EH (cell line): ENCODE measurements around the gene PTPRN2.

Source experiments
- DNase-seq: peaks from one replicate; pipeline ENCODE4 v3.0.0-alpha.2; 2015; ENCODE audit warnings: low read depth

Gene PTPRN2

DNA sequence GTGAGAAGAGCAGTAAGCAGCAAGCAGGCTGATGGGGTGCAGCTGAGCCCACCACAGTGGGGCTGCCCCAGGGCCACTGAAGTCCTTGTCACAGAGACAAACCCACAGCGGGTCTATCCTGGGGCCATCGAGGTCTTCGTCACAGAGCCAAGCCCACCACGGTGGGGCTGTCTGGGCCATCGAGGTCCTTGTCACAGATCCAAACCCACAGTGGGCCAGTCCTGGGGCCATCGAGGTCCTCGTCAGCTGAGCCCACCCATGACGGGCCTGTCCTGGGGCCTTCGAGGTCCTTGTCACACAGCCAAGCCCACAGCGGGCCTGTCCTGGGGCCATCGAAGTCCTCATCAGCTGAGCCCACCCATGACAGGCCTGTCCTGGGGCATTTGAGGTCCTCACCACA, 700.9 kb downstream of the PTPRN2 start:
- no peak for DNase-seq

GRCh38 chr7:157886266-157886665, 701.4 kb downstream of the PTPRN2 start:
- DNase-seq: no peak

DNA sequence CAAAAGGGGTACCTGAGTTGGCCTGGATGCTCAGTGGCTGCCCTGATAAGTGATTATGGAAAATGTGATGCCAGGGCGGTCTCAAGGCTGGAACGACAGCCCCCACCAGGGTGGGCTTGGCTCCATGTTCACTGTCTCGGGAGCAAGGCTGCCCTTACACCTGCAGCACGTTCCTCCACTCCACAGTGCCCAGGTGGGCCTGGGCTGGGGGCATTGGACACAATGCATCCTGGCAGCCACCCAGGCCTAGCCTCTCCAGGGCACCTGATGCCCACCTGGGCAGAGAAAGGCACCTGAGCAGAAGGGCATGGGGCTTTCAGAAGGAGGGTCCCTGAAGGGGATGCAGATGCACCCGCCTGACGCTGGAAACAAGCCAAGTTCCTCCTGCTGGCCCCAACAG, 702.5 kb downstream of the PTPRN2 start:
- DNase-seq: no peak

DNA sequence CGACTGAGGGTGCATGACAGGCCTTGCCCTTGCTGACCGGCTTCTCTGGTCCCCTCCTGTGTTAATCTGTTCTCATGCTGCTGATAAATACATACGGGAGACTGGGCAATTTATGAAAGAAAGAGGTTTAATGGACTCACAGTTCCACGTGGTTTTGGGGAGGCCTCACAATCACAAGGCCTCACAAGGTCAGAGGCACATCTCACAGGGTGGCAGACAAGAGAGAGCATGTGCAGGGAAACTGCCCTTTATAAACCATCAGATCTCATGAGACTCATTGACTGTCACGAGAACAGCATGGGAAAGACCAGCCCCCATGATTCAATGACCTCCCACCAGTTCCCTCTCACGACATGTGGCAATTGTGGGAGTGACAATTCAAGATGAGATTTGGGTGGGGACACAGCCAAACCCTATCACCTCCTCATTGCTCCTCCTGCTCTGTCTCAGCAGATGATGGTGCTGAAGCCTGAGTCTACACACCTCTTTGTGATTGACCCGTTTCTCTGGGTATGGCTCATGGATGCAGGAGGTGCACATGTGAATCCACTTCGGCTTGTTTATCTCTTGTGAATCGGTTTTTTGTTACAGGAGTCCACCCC, 703.1 kb downstream of the PTPRN2 start:
- no peak for DNase-seq

- DNase-seq: no peak
These were observed 706.4 kb downstream of the PTPRN2 start for GRCh38 chr7:157881048-157881771.

DNA sequence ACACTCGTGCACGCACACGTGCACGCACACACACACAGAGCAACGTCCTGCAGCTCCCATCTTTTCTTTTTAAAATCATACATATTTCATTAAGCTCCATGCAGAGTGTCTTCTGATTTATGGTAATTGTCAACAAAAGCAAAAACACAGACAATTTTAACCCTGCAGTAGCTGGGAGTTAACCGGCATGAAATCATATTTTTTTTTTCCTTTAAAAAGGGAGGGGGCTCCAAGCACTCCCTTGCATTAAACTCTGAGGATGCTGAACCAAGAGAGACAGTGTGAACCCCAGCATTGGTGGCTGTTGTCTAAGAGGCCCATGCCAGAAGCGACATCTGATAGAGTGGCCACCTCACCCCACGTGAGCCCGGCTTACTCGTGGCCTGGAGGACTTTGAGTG, 708.2 kb downstream of the PTPRN2 start:
- DNase-seq: no peak

DNA sequence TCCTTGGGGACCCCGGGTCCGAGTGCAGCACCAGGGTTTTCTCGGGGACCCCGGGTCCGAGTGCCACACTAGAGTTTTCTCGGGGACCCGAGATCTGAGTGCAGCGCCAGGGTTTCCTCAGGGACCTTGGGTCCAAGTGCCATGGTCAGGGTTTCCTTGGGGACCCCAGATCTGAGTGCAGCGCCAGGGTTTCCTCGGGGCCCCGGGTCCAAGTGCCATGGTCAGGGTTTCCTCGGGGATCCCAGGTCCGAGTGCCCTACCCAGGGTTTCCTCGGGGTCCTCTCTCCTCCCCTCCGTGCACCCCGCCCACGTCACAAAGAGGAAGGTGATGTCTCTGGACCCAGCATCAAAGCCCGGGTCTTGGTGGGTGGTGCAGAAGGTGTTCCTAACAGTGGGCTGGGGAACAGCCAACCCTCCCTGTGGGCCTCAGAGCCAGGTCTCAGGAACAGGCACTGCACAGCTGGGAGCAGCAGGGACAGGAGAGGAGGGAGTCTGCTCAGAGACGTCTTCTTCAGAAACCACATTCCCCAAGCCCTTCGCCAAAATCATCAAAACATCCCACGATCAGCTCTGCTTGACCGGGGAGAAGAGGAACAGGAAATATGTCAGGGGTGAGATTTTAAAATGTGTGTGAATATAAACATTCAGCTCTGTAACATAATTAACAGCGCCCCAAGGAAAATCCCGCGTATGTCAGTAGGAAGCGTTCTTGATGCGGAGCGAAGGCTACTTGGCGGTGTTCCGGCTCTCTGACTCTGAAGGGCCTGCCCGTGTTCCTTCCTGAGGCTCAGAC, 710.1 kb downstream of the PTPRN2 start:
- no peak for DNase-seq

DNA sequence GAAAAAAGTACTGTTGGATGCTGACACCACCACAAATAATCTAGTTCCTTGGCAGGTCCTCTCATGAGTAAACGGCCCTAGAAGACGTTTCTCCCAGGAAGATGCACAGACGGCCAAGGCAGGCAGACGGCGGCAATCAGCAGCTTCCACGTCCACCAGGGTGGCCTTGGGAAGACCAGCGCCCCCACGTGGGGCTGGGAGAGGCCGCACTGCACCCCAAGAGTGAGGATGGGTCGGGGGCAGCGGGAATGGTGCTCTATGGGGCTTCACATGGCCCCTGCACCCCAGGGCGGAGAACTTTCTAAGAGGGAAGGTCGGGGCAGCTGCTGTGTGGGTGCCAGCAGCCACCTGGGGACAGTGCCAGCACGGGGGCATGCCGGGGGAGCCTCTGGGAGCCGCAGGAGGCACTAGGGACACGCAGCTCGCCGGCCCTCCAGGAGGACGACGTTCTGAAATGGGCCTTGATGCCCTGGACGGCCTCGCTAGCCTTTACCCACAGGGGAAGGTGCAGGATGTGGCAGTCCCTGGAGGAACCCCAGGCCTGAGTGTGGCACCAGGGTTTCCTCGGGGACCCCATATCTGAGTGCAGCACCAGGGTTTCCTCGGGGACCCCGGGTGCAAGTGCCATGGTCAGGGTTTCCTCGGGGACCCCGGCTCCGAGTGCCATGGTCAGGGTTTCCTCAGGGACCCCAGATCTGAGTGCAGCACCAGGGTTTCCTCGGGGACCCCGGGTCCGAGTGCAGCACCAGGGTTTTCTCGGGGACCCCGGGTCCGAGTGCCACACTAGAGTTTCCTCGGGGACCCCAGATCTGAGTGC, 710.9 kb downstream of the PTPRN2 start:
- no peak for DNase-seq

GRCh38 chr7:157875230-157876179, 712.1 kb downstream of the PTPRN2 start:
- DNase-seq: no peak

GRCh38 chr7:157874870-157875229, 712.8 kb downstream of the PTPRN2 start:
- DNase-seq: no peak

- no peak for DNase-seq
These were observed 713.3 kb downstream of the PTPRN2 start for GRCh38 chr7:157874208-157874816.

GRCh38 chr7:157873664-157874063, 714.0 kb downstream of the PTPRN2 start:
- DNase-seq: no peak

DNA sequence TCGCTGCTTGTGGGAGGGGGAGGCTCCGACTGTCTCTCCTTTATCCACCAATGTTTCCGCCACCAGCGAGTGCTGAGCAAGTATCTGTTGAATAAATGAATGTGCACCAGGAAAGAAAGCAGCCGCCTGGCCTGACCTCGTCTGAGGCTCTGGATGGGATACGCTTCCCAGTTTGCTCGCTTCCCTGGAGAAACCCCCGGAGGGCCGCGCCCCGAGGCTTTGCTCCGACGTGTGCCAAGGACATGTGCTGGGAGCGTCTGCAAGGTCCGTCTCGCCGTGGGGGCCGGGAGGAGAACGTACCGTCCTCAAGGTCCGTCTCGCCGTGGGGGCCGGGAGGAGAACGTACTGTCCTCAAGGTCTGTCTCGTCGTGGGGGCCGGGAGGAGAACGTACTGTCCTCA, 714.4 kb downstream of the PTPRN2 start:
- no peak for DNase-seq

GRCh38 chr7:157872447-157872846, 715.2 kb downstream of the PTPRN2 start:
- DNase-seq: no peak

DNA sequence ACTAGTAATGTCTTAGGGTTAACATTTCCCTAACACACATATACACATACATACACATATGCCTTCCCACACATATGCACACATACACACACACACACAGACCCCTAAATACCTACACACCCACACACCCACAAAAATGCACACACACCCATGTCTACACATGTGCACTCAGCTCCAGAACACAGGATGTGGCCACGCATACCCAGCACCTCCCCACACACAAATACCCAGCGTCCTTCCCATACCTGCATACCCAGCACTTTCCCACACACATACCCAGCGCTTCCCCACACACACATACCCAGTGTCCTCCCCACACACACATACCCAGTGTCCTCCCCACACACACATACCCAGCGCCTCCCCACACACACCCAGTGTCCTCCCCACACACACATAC, 715.9 kb downstream of the PTPRN2 start:
- no peak for DNase-seq

GRCh38 chr7:157870644-157871290, 716.9 kb downstream of the PTPRN2 start:
- no peak for DNase-seq

DNA sequence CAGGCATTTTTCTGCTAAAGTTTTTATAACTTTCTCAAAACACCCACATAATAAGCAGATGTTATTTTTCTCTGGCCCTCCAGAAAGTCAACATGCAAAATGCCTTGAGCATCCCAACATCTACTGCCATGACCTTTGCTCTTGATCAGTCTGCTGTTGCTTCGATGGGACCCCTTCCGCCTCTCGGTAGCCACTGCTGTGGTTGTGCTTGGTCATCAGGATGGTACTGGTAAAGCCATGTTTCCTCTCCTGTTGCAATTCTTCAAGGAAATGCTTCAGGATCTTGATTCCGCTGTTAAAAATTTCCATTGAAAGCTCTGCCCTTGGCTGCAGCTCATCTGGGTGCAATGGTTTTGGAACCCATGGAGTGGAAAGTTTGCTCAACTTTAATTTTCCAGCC, 717.8 kb downstream of the PTPRN2 start:
- no peak for DNase-seq

DNA sequence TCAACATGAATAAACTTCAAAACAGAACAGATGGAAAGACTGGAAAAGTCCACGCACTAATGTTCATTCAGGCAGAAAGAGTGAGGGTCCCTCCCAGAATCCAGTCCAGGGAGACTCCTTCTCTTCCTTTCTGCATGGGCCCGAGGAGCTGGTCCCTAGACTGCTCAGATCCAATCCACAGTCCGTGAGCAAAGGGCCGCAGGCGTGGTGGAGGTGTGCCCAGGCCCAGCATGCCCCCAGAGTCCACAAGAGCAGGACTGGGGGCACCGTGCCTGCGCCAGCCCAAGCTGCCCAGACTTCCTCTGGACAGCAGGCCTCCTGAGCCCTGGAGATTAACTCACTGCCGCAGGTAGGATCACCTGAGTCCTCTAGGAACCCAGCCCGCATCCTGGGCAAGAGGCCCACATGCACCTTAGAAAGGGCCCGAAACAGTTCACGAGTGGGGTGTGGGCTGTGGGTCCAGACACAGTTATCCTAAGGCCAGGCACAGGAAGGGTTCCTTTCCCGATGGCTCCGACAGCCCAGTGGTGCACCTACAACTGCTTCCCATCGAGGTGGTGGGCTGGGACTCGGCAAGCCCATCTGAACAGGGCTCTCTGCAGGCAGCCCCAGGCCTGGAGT, 719.8 kb downstream of the PTPRN2 start:
- DNase-seq: no peak

DNA sequence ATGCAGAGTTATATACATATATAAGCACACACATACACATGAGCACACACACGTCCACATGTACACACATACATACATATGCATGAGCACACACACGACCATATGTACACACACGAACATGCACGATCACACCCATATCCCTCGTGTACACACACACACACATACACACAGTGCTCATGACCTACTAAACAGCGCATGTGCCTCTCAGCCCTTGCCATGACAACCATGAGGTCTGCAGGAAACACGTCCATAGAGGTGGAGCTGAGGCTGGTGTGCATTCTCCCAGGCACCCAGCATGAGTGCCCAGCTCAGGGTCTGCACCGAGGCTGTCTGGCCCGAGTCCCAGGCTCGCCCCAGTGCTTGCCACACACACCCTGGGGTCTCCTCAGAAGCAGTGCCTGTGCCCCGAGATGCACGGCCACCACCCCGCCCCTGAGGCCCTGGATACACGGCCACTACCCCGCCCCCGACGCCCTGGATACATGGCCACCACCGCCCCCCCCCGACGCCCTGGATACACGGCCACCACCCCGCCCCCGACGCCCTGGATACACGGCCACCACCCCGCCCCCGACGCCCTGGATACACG, 721.2 kb downstream of the PTPRN2 start:
- DNase-seq: no peak
